GM19463 (cell line): ENCODE measurements around the gene PYCARD.
"Not testable (repeated sequence)": the region's sequence is repeated elsewhere in the genome, so short reads cannot be mapped to it uniquely, and the experiment has no call there.

Source experiments
- ATAC-seq: cut with Tn5 transposase; IDR thresholded peaks from one replicate; pipeline ENCODE4 v1.9.1; 2021; ENCODE audit warnings: mild to moderate bottlenecking, moderate library complexity; ENCODE audit not compliant: unreplicated experiment

PYCARD gene

DNA sequence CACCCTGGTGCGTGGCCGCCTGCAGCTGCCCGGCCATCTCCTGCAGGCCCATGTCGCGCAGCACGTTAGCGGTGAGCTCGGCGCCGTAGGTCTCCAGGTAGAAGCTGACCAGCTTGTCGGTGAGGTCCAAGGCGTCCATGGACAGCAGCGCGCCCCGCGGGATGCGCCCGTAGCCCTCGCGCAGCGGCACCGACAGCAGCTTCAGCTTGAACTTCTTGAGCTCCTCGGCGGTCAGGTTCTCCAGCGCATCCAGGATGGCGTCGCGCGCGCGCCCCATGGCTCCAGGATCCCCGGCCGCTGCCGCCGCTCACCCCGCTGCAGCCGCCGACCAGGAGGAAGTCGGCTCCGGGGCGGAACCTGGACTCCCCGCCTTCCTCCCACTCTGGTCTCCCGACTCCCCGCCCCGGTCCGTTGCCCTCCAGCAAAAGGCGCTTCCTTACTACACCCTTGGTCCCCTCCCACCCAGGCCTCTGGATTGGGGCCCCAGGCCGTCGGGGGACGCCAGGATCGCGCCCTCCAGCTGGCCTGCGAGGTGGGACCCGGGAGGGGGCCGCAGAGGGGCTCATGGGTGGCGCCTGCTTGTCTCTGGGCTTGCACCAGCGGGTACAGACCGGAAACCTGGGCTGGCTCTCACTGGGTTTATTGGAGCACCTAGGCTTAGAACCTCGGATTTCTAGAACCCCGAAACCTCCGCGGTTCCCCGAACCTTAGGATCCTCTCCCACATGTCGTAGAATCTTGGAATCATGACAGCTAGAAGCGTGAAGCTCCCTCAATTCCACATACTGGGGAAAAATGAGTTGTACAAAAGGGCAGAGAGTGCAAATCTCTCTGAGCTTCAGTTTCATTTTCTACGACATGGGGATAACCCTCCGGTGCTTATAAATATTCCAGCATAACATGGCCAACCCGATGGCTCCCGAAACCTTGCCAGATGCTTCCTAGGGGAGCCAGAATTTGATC lies at the start of gene PYCARD:
PYCARD (minus strand) TSS at position 347 of the 962 bp plus-strand sequence; CDS start at position 277, 70 bp downstream.
- peak; percentile 41 for ATAC-seq

DNA sequence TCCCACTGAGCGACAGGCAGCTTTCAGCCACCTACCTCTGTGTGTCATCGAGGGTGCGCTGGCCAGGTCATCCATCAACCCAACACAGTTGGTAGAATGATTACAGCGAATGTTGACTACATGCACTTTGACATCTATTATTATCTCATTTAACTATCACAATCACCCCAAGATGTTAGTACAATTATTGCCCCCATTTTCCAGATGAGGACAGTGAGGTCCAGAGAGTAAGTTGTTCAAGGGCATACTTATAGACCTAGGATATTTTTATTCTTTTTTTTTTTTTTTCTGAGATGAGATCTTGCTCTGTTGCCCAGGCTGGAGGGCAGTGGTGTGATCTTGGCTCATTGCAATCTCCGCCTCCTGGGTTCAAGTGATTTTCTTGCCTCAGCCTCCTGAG lies 48.9 kb upstream of the PYCARD start:
- ATAC-seq: no peak

DNA sequence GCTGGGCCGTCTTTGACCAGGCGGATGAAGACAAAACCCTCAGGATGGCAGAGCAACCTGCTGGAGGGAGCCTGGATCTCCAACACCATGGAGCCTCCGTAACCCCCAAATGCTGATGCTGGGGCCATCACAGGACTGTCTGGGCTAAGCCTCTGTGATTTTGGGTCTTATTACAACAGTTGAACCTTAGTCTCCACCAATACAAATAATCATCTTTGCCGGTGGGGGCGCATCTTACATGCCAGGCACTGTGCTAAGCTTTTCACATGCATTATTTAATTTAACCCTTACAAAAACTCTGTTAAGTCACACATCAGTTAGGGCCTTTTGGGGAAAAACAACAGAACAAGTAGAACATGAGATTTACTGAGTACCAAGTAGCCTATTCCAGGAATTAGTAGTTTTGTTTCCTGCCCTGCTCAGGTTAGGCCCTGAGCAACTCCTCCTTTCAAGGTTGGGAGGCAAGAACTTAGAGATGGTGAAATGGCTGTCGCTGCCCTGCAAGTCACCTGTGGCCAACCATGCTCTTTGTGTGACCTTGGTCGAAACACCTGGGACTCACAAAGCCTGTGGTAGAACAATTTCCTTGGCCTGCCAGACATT lies 48.3 kb upstream of the PYCARD start:
- no peak for ATAC-seq

DNA sequence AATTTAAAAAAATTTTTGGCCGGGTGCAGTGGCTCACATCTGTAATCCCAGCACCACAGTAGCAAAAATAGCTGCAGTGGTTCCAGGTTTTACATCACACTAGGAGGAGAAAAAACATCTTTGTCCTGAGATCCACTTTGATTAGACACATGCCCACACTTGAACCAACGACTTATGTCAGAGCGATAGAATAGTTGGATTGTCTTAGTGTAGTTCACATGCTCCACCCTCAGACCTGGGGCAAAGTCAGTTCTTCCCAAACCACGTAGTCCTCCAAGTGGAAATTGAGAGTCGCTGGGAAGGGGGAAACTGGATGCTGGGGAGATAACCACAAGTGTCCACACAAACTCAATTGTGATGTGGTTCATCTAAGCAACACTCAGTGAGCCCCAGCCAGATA lies 45.8 kb upstream of the PYCARD start:
- no peak for ATAC-seq

DNA sequence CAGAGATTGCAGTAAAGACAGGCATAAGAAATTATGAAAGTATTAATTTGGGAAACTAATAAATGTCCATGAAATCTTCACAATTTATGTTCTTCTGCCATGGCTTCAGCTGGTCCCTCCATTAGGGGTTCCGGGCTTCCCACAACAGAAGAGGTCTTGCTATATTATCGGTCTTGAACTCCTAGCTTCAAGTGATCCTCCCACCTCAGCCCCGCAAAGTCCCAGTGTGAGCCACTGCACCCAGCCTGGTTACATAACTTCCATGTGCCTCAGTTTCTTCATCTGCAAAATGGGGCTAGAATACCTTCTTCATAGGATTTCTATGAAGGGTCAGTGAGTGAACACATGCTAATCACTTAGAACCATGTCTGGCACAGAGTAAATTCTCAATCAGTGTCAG lies 43.7 kb upstream of the PYCARD start:
- no peak for ATAC-seq

DNA sequence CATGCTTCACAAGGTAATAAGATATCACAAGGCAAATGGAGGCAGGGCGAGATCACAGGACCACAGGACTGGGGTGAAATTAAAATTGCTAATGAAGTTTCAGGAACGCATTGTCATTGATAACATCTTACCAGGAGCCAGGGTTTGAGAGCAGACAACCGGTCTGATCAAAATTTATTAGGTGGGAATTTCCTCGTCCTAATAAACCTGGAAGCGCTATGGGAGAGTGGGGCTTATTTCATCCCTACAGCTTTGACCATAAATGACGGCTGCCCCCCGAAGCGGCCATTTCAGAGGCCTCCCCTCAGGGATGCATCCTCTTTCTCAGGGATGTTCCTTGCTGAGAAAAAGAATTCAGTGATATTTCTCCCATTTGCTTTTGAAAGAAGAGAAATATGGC lies 43.0 kb upstream of the PYCARD start:
- ATAC-seq: not testable (repeated sequence)

DNA sequence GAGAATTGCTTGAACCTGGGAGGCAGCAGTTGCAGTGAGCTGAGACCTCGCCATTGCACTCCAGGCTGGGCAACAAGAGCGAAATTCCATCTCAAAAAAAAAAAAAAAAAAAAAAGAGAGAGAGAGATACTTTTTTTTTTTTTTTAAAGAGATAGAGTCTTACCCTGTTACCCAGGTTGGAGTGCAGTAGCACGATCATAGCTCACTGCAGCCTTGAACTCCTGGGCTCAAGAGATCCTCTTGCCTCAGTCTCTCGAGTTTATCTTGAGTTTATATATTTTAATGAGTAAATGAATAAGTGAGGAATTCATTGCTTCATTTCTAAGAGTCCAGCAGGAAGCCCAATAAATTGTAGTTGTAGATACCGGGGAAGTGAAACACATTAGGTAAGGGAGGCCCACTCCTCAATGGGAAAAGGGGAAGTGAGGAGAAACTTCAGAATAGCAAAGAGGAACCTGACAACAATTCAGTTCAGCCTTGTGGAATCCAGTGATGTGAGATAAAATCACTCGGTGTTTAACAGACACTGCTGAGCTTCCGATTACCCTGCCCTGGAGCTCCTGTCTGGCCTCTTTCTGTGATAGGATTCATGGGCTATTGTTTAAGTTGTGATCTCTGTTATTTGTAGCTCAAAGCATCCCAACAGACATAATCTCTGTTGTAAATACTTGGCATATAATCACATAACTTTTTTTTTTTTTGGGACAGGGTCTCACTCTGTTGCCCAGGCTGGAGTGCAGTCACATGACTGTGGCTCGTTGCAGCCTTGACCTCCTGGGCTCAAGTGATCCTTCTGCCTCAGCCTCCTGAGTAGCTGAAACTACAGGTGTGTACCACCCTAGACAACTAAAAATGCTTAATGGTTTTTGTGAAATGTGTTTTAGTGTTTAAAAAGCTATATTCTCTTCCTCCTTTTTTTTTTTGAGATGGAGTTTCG lies 41.4 kb upstream of the PYCARD start:
- ATAC-seq: no peak

DNA sequence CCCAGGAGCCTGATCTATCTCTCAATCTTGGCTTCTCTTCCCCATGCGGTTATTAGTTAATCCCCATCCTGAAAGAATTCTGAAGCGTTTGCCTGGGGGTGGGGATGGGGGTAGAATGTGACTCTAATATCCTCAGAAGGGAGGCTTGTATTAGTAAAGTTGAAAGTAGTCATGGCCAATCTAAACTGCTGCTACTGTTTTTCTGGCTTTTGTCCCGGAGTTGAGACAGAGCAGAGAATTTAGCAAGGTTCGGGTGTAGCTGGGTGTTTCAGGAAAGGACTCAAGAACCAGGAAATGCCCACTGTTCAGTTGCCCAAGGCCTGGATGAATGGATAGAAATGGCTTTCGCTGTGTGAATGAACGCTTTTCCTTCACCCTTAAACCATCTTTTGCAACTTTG lies 39.6 kb upstream of the PYCARD start:
- no peak for ATAC-seq

DNA sequence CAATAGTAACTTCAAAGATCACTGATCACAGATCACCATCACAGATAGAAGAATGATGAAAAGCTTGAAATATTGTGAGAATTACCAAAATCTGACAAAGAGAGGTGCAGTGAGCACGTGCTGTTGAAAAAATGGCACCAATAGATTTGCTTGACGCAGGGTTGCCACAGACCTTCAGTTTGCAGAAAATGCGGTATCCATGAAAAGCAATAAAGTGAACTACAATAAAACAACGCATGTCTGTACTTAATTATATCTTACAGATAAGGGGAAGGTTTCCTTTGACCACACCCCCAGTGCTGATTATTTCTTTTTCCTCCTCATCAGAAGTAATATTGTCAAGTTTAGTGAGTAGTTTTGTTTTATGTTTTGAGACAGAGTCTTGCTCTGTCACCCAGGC lies 35.5 kb upstream of the PYCARD start:
- ATAC-seq: no peak

DNA sequence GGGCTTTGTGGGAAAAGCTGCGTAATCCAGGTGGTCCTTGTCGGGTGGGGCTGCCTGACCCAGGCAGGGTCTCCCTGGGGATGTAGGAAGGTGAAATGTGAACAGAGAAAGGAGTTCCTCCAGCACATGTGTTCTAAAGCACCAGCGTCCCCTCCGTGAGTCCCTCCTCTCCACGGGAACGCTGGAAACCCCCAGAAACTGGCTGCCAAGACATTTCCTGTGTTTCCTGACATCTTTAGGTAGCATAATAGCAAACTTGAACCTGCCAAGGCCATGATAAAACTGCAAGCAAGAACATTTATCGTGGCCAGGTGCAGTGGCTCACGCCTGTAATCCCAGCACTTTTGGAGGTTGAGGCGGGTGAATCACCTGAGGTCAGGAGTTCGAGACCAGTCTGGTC lies 26.9 kb upstream of the PYCARD start:
- no peak for ATAC-seq

DNA sequence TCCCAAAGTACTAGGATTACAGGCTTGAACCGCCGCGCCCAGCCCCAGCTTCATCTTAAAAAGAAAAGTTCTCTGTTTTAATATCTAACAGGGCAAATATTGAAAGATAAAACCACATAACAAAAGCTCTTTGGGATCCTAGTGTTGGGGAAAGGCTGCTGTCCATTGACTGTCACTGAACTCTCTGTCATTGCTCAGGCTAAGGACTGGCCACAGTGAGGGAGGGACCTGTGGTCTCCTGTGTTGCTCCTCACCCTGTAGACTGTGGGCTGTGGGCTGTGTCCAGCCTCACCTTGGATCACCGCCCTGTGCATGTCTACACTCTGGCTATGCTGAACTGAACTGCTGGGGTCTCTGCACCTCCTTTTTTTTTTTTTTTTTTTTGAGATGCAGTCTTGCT lies 25.6 kb upstream of the PYCARD start:
- ATAC-seq: no peak

DNA sequence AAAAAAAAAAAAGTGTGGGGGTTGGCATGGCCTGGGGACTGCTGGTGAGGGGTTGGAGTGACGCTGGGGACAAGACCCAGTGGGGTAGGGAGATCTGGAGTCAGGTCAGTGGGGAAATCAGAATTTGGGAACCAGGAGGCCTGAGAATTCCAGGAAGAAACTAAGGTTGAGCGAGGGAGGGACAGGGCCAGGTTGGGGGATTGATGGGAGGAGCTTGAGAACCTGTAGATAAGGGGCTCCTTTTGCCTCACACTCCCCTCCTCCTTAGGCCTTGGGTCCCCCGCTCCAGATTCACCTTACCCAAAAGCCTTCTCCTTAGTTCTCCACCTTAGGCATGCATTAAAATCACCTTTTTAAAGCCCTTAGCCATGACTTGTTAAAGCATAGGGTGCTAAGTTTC lies 22.6 kb upstream of the PYCARD start:
- ATAC-seq: no peak

DNA sequence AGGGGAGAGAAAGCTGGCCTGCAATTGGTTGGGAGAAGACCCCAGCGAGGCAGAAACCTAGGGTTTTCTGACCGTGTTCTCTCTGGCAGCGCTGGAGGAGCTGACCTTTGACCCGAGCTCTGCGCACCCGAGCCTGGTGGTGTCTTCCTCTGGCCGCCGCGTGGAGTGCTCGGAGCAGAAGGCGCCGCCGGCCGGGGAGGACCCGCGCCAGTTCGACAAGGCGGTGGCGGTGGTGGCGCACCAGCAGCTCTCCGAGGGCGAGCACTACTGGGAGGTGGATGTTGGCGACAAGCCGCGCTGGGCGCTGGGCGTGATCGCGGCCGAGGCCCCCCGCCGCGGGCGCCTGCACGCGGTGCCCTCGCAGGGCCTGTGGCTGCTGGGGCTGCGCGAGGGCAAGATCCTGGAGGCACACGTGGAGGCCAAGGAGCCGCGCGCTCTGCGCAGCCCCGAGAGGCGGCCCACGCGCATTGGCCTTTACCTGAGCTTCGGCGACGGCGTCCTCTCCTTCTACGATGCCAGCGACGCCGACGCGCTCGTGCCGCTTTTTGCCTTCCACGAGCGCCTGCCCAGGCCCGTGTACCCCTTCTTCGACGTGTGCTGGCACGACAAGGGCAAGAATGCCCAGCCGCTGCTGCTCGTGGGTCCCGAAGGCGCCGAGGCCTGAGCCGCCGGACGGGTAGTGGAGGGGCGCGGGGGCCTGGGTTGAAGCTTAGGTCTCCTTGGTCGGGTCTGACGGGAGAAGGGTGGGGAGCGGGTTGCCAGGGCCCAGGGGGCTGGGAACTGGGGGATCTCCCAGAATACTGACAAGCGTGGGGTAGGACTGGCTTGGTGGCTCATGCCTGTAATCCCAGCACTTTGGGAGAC lies 21.8 kb upstream of the PYCARD start:
- ATAC-seq: no peak

DNA sequence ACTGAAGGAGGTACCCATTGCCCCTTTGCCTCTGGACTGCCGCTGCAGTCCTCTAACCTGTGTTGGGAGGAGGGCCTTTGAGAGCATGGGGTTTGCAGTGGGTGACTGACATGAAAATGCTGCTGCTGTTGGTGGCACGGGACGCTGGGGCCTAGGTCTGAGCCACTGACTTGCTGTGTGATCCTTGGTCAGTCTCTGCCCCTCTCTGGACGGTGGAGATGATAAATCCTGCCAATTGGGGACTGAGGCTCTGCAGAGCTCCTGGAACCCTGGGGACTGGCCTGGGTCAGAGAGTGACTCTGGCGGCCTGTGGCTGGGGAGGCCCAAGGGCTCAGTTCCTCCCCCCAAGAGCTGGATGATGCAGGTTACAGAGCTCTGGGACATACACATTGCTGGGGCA lies 20.5 kb upstream of the PYCARD start:
- no peak for ATAC-seq

DNA sequence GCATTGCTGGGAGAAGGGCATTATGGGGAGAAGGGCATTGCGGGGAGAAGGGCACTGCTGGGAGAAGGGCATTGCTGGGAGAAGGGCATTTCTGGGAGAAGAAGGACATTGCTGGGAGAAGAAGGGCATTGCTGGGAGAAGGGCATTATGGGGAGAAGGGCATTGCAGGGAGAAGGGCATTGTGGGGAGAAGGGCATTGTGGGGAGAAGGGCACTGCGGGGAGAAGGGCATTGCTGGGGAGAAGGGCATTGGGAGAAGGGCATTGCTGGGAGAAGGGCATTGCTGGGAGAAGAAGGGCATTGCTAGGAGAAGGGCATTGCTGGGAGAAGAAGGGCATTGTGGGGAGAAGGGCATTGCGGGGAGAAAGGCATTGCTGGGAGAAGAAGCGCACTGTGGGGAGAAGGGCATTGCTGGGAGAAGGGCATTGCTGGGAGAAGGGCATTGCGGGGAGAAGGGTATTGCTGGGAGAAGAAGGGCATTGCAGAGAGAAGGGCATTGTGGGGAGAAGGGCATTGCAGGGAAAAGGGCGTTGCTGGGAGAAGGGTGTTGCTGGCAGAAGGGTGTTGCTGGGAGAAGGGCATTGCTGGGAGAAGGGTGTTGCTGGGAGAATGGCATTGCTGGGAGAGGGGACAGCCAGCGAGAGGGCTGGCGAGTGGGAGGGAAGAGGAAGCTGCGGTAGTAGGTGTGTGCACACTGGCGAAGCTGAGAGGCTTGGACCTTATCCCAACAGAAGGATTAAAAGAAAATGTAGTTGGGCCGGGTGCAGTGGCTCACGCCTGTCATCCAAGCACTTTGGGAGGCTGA lies 19.0 kb upstream of the PYCARD start:
- ATAC-seq: no peak

DNA sequence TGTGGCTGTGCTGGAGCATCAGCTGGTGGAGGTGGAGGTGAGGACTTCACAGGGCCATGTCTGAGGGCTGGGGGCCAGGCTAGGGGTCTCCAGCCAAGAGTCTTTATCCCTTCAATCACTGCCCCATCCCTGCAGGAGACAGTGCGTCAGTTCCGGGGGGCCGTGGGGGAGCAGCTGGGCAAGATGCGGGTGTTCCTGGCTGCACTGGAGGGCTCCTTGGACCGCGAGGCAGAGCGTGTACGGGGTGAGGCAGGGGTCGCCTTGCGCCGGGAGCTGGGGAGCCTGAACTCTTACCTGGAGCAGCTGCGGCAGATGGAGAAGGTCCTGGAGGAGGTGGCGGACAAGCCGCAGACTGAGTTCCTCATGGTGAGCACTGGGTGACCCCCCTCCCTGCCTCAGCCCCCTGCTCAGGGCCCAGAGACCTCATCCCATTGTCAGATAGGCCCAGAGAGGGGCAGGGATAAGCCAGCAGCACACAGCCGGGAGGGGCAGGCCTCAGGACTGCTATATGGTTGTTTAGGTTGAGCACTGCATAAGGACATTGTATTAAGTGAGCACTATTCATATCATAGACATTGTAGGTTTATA lies 16.7 kb upstream of the PYCARD start:
- ATAC-seq: no peak

DNA sequence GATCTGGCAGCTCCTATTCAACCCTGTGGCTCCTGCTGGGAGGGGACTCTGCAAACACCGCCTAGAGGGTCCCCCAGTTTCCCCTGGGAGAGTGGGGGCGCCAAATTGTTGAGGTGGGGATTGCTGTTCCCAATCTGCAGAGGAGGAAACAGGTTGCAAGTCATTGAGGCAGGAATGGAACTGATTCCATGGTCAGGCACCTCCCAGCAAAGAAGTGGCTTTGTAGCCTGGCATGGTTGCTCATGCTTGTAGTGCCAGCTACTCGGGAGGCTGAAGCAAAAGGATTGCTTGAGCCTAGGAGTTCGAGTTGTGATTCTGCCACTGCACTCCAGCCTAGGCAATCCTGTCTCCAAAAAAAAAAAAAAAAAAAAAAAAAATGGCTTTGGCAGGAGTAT lies 14.6 kb upstream of the PYCARD start:
- no peak for ATAC-seq

DNA sequence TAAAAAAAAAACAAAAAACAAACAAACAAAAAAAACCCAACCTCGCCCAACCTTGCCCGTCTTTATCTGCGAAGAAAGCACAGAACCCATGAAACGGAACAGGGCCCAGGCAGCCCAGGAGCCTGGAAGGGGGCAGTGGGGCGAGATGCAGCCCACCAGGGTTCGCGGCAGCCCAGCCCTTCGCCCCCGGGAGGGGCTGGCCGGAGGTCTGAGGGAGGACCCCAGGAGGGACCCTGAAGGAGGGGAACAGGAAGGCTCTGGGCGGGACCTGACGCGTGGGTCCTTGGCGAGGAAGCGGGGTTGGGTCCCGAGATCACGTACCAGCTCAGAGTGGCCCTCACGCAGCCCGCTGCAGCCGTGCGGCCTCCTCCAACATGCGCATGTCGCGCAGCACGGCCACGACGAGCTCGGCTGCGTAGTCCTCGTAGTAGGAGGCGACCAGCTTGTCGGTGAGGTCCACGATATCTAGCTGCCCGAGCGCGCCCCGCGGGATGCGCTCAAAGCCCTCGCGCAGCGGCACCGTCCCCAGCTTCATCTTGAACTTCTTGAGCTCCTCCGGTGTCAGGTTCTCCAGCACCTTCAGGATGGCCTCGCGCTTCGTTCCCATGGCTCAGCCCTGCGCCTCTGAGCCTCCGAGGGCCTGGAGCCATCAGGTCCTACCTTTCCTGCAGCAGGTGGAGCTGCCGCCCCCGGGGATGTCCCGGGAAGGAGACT lies 14.0 kb upstream of the PYCARD start, which contains the start of gene PYDC1:
PYDC1 (minus strand) TSS at position 714 of the 714 bp plus-strand sequence; CDS start at position 607, 107 bp downstream.
- ATAC-seq: no peak
